Eye (tissue), 1 donor: ENCODE data around the gene TMEM44.
A peak's percentile ranks its signal among the peaks of the same experiment; 100 is the strongest.
"Not testable (repeated sequence)": the region's sequence is repeated elsewhere in the genome, so short reads cannot be mapped to it uniquely, and the experiment has no call there.

ENCODE experiments used
- DNase-seq: peaks from one replicate; pipeline ENCODE4 v3.0.0-alpha.2; 2015

The TMEM44 gene

GRCh38 chr3:194640829-194641228 lies 7.6 kb upstream of the TMEM44 start:
- peak; percentile 28 for DNase-seq

GRCh38 chr3:194638991-194639605 lies 5.9 kb upstream of the TMEM44 start:
- DNase-seq = no peak

- no peak for DNase-seq
Observed at GRCh38 chr3:194637541-194638400, 4.6 kb upstream of the TMEM44 start.

- no peak for DNase-seq
Observed at GRCh38 chr3:194637066-194637465, 3.8 kb upstream of the TMEM44 start.

GRCh38 chr3:194632809-194633348 lies 340 bp downstream of the TMEM44 start:
- peak; percentile 81 for DNase-seq

- no peak for DNase-seq
Observed at GRCh38 chr3:194632226-194632808, 902 bp downstream of the TMEM44 start.

GRCh38 chr3:194631696-194632095 lies 1.5 kb downstream of the TMEM44 start:
- no peak for DNase-seq

- DNase-seq = not testable (repeated sequence)
Observed at GRCh38 chr3:194630681-194631080, 2.5 kb downstream of the TMEM44 start.

GRCh38 chr3:194624956-194625355 lies 8.3 kb downstream of the TMEM44 start:
- no peak for DNase-seq

GRCh38 chr3:194623449-194624290 lies 9.5 kb downstream of the TMEM44 start:
- DNase-seq = no peak

GRCh38 chr3:194622621-194623340 lies 10.4 kb downstream of the TMEM44 start:
- no peak for DNase-seq

GRCh38 chr3:194621947-194622346 lies 11.3 kb downstream of the TMEM44 start:
- DNase-seq = no peak

GRCh38 chr3:194620196-194620595 lies 13.0 kb downstream of the TMEM44 start:
- DNase-seq = no peak

- DNase-seq = no peak
Observed at GRCh38 chr3:194619741-194620140, 13.5 kb downstream of the TMEM44 start.

GRCh38 chr3:194618858-194619608 lies 14.2 kb downstream of the TMEM44 start:
- DNase-seq = no peak

GRCh38 chr3:194617827-194618226 lies 15.4 kb downstream of the TMEM44 start:
- no peak for DNase-seq

- DNase-seq = no peak
Observed at GRCh38 chr3:194617143-194617671, 16.0 kb downstream of the TMEM44 start.

- no peak for DNase-seq
Observed at GRCh38 chr3:194615226-194615625, 18.0 kb downstream of the TMEM44 start.

GRCh38 chr3:194612221-194612620 lies 21.0 kb downstream of the TMEM44 start:
- DNase-seq = no peak

- DNase-seq = no peak
Observed at GRCh38 chr3:194610689-194611088, 22.5 kb downstream of the TMEM44 start.

GRCh38 chr3:194609601-194610000 lies 23.6 kb downstream of the TMEM44 start:
- DNase-seq = no peak
